T-helper 2 cell treated with Interferon-gamma antibody and Interleukin-4, amounts not matched to agents 5 μg/mL and 100 μg/mL, for 36 hours (primary cell): ENCODE results near the gene TMEM212.
A peak's percentile ranks its signal among the peaks of the same experiment; 100 is the strongest.

Experiments
- DNase-seq: peaks from one replicate; pipeline ENCODE4 v3.0.0; 2021; ENCODE audit warnings: low spot score
- H3K27ac Mint-ChIP-seq: one replicate; pipeline ENCODE4 v1.8.0; 2021; ENCODE audit warnings: mild to moderate bottlenecking, mixed read lengths
- H3K27me3 Mint-ChIP-seq: one replicate; pipeline ENCODE4 v1.8.0; 2021; ENCODE audit warnings: low read depth, mixed read lengths
- H3K36me3 Mint-ChIP-seq: one replicate; pipeline ENCODE4 v1.8.0; 2021; ENCODE audit warnings: low read depth, mixed read lengths
- H3K4me1 Mint-ChIP-seq: one replicate; pipeline ENCODE4 v1.8.0; 2021; ENCODE audit warnings: low read depth, mixed read lengths
- H3K4me3 Mint-ChIP-seq: one replicate; pipeline ENCODE4 v1.8.0; 2022; ENCODE audit warnings: mild to moderate bottlenecking, moderate library complexity, mixed read lengths
- H3K9me3 Mint-ChIP-seq: one replicate; pipeline ENCODE4 v1.8.0; 2021; ENCODE audit warnings: mixed read lengths

Gene TMEM212

GRCh38 chr3:171842864-171843518 is at the start of gene TMEM212:
Gene TMEM212, plus strand, starts transcription at chr3:171843349. Its CDS starts 35 bp downstream, at chr3:171843384.
- peaks cover 22% of the 10 kb centered on the region for H3K27me3 Mint-ChIP-seq
- no peak within 1 kb of the TSS for H3K27ac Mint-ChIP-seq
- peaks cover 5% of the 10 kb centered on the region for H3K9me3 Mint-ChIP-seq
- no peak within 1 kb of the TSS for H3K4me3 Mint-ChIP-seq
- no peak for DNase-seq
- peaks cover 2% of the 10 kb centered on the region for H3K36me3 Mint-ChIP-seq
- H3K4me1 Mint-ChIP-seq: peaks cover 26% of the 10 kb centered on the region

- Mint-ChIP-seq H3K27ac (no peak overlapping the region), H3K4me1 (no peaks in the 10 kb centered on the region), H3K27me3 (no peaks in the 10 kb centered on the region), H3K9me3 (no peaks in the 10 kb centered on the region), H3K4me3 (no peak overlapping the region), H3K36me3 (no peaks in the 10 kb centered on the region)
- no peak for DNase-seq
Measured at GRCh38 chr3:171796625-171797264, 46.4 kb upstream of the TMEM212 start.

- no peaks in the 10 kb centered on the region for H3K36me3 Mint-ChIP-seq
- H3K4me1 Mint-ChIP-seq: no peaks in the 10 kb centered on the region
- no peak for DNase-seq
- H3K27ac Mint-ChIP-seq: no peak overlapping the region
- H3K4me3 Mint-ChIP-seq: no peak overlapping the region
- H3K27me3 Mint-ChIP-seq: peaks cover 1% of the 10 kb centered on the region
- no peaks in the 10 kb centered on the region for H3K9me3 Mint-ChIP-seq
Measured at GRCh38 chr3:171797265-171797679, 45.9 kb upstream of the TMEM212 start.

GRCh38 chr3:171797873-171798272 is 45.3 kb upstream of the TMEM212 start:
- Mint-ChIP-seq H3K9me3 (no peaks in the 10 kb centered on the region), H3K4me1 (no peaks in the 10 kb centered on the region), H3K27me3 (peaks cover 5% of the 10 kb centered on the region), H3K36me3 (no peaks in the 10 kb centered on the region), H3K27ac (no peak overlapping the region), H3K4me3 (no peak overlapping the region)
- no peak for DNase-seq

- Mint-ChIP-seq H3K27ac (no peak overlapping the region), H3K36me3 (no peaks in the 10 kb centered on the region), H3K4me1 (no peaks in the 10 kb centered on the region), H3K9me3 (no peaks in the 10 kb centered on the region), H3K4me3 (no peak overlapping the region), H3K27me3 (peaks cover 11% of the 10 kb centered on the region)
- DNase-seq: no peak
Measured at GRCh38 chr3:171799501-171799900, 43.6 kb upstream of the TMEM212 start.

GRCh38 chr3:171801738-171802589 is 41.2 kb upstream of the TMEM212 start:
- H3K9me3 Mint-ChIP-seq: no peaks in the 10 kb centered on the region
- peaks cover 13% of the 10 kb centered on the region for H3K27me3 Mint-ChIP-seq
- H3K27ac Mint-ChIP-seq: no peak overlapping the region
- no peak overlapping the region for H3K4me3 Mint-ChIP-seq
- no peaks in the 10 kb centered on the region for H3K36me3 Mint-ChIP-seq
- H3K4me1 Mint-ChIP-seq: peaks cover 5% of the 10 kb centered on the region
- no peak for DNase-seq

GRCh38 chr3:171802590-171802956 is 40.6 kb upstream of the TMEM212 start:
- Mint-ChIP-seq H3K27ac (no peak overlapping the region), H3K4me3 (no peak overlapping the region), H3K9me3 (no peaks in the 10 kb centered on the region), H3K4me1 (peaks cover 9% of the 10 kb centered on the region), H3K27me3 (peaks cover 13% of the 10 kb centered on the region), H3K36me3 (no peaks in the 10 kb centered on the region)
- no peak for DNase-seq

- Mint-ChIP-seq H3K4me1 (peaks cover 12% of the 10 kb centered on the region), H3K27me3 (peaks cover 16% of the 10 kb centered on the region), H3K4me3 (no peak overlapping the region), H3K27ac (no peak overlapping the region), H3K9me3 (no peaks in the 10 kb centered on the region), H3K36me3 (no peaks in the 10 kb centered on the region)
- no peak for DNase-seq
Measured at GRCh38 chr3:171803044-171803443, 40.1 kb upstream of the TMEM212 start.

GRCh38 chr3:171804618-171805389 is 38.3 kb upstream of the TMEM212 start:
- DNase-seq: no peak
- Mint-ChIP-seq H3K27me3 (peaks cover 24% of the 10 kb centered on the region), H3K36me3 (no peaks in the 10 kb centered on the region), H3K4me3 (no peak overlapping the region), H3K4me1 (peaks cover 21% of the 10 kb centered on the region), H3K27ac (no peak overlapping the region), H3K9me3 (no peaks in the 10 kb centered on the region)

- peaks cover 28% of the 10 kb centered on the region for H3K27me3 Mint-ChIP-seq
- H3K4me1 Mint-ChIP-seq: peaks cover 23% of the 10 kb centered on the region
- H3K36me3 Mint-ChIP-seq: no peaks in the 10 kb centered on the region
- DNase-seq: no peak
- no peak overlapping the region for H3K27ac Mint-ChIP-seq
- H3K9me3 Mint-ChIP-seq: no peaks in the 10 kb centered on the region
- no peak overlapping the region for H3K4me3 Mint-ChIP-seq
Measured at GRCh38 chr3:171805687-171806086, 37.5 kb upstream of the TMEM212 start.

- DNase-seq: no peak
- Mint-ChIP-seq H3K27ac (peak overlapping the region; percentile 55), H3K9me3 (no peaks in the 10 kb centered on the region), H3K4me3 (no peak overlapping the region), H3K36me3 (no peaks in the 10 kb centered on the region), H3K27me3 (peaks cover 36% of the 10 kb centered on the region), H3K4me1 (peaks cover 26% of the 10 kb centered on the region)
Measured at GRCh38 chr3:171806200-171807128, 36.7 kb upstream of the TMEM212 start.

GRCh38 chr3:171807129-171807675 is 35.9 kb upstream of the TMEM212 start:
- Mint-ChIP-seq H3K9me3 (no peaks in the 10 kb centered on the region), H3K27ac (no peak overlapping the region), H3K27me3 (peaks cover 37% of the 10 kb centered on the region), H3K36me3 (no peaks in the 10 kb centered on the region), H3K4me3 (no peak overlapping the region), H3K4me1 (peaks cover 29% of the 10 kb centered on the region)
- no peak for DNase-seq

GRCh38 chr3:171807806-171808205 is 35.3 kb upstream of the TMEM212 start:
- H3K27ac Mint-ChIP-seq: no peak overlapping the region
- no peaks in the 10 kb centered on the region for H3K36me3 Mint-ChIP-seq
- DNase-seq: no peak
- no peaks in the 10 kb centered on the region for H3K9me3 Mint-ChIP-seq
- peaks cover 33% of the 10 kb centered on the region for H3K27me3 Mint-ChIP-seq
- H3K4me3 Mint-ChIP-seq: peak overlapping the region; percentile 44
- H3K4me1 Mint-ChIP-seq: peaks cover 29% of the 10 kb centered on the region
